Left lobe of liver (tissue), 2 donors: ENCODE results near the gene ZC2HC1B. TPM values are rescaled to one million over a fixed set of nuclear protein-coding genes. Genes with fewer than 3 reads are reported as not detected.

Experiments used
- ATAC-seq: fragments of 200-7000 bp; cut with Tn5 transposase; one replicate; pipeline ENCODE4 v1.9.1; 2020; ENCODE audit warnings: mild to moderate bottlenecking, moderate library complexity
- DNase-seq: peaks from one replicate; pipeline ENCODE4 v3.0.0-alpha.2; 2020; ENCODE audit warnings: low spot score
- total RNA-seq: library from RNA; stranded (reverse); gene quantifications from one replicate; pipeline ENCODE4 v1.2.1, GENCODE V29; 2021
- donor health status: DM: no; HTN: no; CAD: no; lungs with moderate emphysema.
- donor health status: DM: no; HTN: yes; CAD: no.

The ZC2HC1B gene
- total RNA-seq, 1 donor from 2014 or later, result not detected

DNA sequence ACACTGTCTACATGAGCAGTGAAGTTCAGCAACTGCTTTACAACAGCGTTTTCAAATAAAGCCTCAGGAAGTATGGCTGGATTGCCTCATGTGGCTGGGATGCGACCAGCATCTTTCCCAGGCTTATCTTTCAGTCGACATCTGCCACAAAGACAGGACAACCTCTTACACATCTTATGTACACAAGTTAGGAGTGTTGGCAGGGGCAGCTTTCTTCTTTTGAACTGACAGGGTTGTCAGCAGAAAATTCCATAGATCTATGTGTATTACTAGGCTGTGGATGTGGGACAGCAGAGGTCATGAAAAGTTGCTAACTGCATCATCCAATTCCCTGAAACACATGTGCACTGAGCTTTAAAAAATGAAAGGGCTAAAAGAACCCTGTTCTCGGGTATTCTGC, 95.7 kb downstream of the ZC2HC1B start:
- DNase-seq, result no peak
- no peak for ATAC-seq

DNA sequence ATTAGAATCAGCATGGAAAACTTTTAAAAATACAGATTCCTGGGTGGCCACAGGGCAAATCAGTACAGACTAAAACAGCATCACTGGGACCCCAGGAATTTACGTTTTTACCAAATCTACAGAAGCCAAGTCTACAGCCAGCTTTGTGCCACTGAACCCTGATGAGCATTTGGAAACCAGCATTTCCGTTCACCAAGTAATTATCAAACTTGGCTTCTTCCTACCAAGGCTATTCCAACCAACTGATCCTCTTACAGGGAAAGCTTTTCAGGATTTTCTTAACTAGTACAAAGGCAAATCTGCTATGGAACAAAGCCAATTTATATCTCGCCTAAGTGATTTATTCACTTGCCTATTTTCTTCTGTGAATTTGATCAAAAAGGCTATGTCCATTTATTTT, 96.8 kb downstream of the ZC2HC1B start:
- DNase-seq (no peak), ATAC-seq (no peak)

DNA sequence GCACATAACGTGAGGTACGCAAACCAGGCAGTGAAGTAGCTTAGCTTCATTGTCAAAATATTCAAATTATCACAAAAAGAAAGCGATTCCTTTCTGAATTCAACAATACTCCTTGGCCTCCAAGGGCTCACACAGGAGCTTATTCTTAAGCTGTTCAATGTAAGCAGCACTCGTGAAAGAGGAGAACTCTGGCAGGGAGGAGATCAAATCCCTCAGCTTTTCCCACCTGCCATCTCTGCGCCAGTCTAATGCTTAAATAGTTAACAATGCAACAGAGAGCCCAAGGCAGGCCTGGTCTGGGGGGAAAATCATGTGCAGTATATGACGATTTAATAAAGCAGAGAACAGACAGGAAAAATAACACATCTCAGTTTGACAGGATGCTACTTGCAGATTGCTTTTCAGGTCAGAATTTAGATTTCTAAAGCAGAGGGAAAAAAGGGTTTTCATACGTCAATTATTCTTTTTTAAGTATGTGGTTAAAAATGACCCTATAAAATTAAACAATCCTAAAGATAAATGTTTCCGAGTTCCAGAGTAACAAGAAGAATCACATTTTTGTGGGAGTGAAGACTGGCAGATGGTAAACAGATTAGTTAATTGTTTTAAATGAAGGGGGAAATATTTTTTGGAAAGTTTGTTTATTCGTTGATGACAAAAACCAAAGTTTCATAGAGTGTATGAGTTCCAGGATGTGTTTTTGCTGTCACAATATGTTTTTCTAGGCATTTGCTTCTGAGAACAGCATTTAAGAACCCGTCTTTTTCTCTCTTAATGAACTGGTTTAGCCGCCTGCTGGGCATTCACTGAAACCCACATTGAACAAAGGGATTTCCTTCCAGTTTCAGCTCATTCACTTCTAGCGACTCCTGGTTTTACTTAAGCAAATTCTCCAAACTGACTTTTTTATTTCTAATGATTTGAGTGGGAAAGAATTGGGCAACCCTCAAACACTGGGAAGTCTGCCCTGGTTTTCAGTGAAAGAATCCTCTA, 97.9 kb downstream of the ZC2HC1B start:
- no peak for ATAC-seq
- DNase-seq, result no peak

DNA sequence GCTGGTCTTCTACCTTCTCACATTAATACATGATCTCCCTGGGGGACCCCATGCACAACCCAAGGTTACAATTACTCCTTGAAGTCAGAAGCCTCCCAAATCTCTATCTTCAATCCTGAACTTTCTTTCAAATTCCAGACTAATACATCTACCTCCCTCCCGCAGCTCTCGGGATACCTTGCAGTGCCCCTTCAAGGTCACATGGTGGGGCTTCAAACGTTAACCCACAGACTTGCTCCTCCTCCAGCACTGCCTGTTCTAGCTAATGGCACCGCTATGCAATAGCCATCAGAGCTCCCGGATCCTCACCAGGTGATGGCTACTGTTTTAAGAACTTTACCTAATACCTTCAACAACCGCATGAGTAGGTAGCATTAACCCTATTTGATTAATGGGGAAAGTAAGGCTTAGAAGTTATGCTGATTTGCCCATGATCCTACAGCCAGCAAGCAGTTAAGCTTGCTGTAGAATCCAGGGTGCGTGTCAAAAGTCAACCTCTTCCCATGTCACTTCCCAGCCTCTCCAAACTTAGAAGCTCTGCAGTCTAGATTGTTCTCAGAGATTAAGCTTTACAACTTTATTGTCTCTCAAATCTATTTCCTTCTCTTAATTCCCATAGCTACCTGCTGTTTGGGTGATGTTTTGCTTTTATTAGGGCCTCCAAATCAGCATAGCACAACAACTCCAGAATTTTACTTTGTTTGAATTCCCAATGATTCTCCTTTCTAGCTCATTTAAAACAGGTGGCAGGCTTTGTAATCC, 99.1 kb downstream of the ZC2HC1B start:
- DNase-seq (no peak), ATAC-seq (no peak)

DNA sequence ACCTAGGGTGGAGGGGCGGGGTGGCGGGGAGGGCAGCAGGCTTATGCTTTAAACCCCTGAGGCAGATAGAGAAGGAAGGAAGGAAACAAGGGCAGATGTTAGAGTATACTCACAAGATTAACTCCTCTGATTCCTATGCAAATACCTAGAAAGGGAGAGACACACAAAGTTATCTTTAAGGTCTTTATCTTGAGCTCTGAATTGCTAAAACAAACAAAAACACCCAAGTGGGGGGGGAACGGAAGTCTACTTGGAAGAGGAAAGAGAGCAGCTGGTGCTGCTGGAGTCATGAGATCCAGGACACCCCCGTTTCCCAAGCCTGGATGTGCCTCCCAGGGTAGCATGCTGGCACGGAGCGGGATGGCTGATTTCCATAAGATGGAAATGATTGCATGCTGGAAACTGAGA, 100.4 kb downstream of the ZC2HC1B start:
- DNase-seq, result no peak
- ATAC-seq, result no peak

DNA sequence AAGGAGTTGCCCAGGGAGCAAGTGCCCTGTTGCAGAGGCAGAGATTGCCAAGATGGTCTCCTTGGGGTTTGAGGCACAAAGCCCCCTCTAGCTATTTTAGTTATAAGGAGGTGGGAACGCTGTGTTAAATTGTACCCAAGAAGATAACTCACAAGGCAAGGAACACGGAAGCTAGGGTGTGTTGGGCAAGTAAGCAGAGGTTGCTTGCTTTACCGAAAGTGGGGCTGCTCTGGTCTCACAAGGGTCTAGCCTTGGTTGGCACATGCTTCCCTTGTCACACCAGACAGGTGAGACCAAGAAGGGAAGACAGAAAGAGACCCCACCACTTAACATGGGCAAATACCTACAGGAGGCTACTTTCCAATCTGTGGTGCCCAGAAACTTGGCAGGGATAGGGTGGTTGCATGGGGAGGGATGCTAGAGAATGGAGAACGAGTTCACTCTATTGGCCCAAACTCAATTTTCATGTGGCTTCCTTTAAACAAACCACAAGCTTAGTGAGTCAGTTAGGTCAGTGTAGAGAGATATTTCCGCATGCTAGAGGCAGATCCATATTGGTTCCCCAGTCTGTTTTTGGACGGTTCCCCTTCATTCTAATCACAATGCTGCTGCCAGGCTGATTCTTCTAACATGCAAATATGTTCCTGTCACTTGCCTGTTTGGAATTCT, 101.4 kb downstream of the ZC2HC1B start:
- ATAC-seq (no peak), DNase-seq (no peak)

DNA sequence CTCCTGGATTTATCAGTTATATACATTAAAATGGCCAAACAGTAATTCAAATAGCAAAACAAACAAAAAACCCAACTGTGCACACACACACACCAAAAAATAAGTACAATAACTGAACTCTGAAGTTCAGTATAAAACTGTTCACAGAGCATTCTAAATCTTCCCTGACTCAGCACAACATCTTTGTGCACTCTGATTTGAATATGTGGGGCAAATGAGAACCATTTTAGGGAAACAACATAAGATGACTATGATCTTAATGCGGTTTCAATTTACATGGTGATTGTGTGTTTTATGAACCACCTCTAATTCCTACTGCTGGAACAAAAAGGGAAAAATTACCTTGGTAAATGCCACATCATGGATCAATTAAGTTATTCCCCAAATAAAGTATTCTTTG, 102.0 kb downstream of the ZC2HC1B start:
- no peak for DNase-seq
- ATAC-seq, result no peak

DNA sequence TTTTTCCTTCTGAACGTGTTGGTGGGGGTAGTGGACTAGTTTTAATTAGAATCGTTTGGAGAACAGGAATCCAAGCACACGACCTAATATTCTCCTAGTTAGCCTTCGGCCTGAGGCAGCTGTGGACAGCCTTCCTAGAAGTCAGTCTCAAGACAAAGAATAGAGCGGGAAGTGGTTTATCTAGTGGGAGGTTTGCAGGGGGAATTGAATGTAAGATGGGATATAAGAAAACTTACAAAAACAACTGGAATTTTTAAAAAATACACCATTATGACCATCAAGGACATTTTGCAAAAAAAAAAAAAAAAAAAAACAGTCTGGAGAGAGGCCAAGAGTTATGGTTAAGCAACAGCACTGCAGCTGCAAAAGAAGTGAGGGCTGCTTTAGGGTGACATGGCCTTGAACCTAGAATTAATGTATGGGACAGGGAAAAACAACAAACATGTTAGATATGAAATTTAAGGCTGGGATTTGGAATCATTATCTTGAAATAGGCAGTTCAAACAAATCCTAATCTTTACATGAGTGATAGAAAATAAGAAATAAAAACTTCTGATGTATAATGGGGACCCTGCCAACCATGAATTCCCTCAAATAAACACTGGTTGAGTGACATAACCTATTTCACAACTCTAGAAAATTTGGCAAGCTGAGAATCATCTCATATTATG, 103.6 kb downstream of the ZC2HC1B start:
- ATAC-seq (no peak), DNase-seq (no peak)

DNA sequence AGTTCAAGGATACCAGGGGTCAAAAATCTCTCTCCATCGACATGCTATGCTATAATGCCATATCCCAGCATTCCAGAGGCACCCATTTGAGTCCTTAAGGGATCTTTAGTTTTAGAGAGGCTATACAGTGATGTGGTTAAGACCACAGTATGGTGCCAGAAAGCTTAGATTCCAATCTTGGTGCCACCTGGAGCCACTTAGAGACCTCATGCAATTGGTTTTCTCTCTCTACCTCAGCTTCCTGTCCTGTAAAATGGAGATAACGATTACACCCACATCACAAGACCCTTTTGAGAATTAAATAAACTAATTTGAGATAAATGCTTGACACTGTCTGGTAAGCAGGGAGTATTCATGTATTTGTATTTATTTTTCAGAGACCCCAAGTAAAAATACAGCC, 104.8 kb downstream of the ZC2HC1B start:
- ATAC-seq (no peak), DNase-seq (no peak)

DNA sequence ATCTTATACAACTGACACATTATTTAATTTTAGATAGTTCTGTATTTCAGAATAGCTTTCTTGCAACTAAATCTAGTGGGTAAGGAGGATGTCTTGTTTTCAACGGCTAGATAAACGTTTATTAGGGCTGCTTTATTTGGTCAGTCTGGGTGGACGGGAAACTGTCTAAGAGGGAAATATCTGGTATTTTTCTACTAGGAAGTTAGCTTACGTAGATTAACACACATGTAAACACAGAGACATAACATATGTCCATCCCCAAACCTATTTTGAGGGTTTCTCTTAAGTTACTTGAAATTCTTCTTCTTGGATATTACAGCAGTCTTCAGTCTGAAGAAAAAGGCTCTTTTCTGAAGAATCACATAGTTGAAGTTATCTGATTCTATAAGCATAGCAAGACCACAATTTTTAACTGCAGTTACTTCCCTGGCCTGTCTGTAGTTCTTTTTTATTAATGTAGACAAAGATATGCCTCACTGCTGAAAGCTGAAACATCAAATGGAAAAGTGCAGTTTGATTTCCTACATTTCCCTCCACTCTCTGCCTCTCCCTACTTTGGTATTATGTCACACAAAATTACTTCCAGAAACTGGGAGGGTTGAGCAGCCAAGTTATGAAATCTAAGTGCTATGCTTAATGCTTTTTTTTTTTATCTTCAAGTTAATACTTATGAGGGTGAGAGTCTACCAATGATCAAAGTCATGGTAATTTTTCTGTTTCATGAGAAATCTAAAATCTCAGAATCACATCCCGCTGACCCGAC, 106.4 kb downstream of the ZC2HC1B start:
- DNase-seq (no peak), ATAC-seq (no peak)

DNA sequence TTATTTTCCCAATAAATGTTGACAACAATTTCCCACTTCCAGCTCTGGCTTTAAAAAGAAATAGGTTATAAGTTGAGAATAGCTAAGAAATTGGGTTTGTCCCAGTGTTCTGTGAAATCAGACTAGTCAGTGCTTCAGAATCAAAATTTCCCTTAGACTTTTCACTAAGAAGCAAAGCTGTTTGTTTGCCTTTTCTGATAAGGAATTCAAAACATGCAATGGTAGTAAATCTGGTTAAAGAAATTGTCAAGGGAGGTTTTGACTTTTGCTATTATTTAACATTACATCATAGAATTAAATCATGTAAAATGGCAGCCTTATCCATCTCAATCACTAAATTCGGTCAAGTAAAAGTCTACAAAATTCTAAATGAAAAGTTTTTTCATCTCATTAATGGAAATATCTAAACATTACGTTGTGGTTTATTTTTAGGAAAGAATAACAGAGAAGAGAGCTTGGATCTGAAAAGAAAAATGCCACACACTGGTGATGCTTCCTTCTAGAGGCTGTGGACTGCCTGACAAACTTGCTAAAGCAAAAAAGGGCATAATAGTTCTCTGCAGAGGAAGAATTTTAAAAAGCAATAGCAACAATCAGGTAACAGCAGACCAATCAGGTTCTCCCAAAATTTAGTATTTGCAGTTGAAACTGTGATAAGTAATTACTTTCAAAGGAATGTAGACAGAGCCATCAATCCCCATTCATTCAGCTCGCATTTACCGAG, 107.4 kb downstream of the ZC2HC1B start:
- ATAC-seq, result no peak

DNA sequence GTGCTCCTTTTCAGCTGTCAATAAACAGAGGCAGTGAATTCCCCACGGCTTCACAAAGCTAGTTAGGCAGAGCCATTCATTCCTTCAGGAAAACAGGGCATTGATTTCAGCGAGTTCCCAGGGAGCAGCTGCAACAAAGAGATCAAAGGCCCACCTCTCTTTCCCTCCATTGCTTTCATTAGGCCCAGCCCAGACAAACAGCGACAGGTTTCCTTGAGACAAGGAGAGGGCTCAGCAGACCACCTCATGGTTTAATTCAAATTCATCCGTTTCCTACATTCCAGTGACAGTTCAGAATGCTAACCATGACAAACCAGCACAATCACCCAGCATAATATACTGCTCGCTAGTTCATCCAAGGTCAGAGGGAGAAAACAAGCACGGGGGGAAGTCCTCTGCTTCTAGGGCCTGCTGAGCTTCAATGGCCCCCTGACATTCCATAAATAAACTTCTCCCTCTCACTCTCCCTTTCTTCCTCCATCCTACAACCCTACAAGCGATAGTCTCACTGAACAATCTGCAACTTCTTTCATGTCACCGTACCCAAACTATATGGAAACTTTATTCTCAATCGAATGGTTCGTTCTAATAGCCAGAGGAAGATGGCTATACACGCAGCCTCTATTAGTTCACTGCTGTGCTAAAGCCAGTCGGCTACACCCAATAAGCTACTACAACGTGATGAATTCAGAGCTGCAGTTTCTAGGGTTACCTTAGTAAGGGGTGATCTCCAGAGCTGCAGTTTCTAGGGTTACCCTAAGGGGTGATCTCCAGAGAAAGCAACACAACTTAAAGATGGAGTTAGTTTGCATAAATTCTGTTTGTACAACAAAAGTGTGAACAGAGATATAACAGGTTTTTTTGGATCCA, 109.1 kb downstream of the ZC2HC1B start:
- DNase-seq, result no peak

More for the DNA sequence above, 107.4 kb downstream of the ZC2HC1B start:
- no peak for DNase-seq

DNA sequence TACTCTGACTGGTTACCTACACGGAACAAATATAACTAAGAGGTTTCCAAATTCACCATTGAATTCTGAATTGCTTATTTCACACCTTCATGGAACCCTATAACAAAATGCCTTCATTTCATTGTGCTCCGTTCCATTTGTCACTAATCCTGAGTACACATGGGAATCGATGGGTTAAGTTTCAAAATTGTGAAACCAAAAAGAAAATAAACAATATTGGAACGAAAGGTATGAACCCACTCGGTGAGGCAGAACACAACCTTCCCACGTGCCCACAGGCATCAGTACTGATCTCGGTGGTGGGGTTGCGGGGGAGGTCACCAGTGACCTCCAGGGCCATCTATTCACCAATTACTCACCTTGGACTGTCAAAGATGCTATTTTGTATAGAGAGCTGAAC, 109.8 kb downstream of the ZC2HC1B start:
- DNase-seq (no peak), ATAC-seq (no peak)

More for the DNA sequence above, 109.1 kb downstream of the ZC2HC1B start:
- no peak for ATAC-seq

DNA sequence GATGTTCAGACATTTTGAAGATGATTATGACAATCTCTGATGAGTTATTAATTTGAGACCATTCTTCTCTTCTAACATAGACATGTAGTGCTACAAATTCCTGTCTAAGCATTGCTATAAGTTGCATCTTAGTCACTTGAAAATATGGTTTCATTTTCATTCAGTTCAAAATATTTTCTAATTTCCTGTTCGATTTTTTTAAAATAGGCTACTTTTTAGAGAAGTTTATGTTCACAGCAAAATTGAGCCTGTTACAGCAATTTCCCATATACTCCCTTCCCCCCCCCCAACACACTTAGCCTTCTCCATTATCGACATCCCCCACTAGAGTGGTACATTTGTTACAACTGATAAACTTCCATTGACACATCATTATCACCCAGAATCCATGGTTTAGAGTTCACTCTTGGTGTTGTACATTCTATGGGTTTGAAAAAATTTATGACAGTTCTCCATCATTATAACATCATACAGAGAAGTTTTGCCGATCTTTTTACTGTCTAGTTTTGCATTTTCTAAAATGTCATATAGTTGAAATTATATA, 112.6 kb downstream of the ZC2HC1B start:
- DNase-seq (no peak), ATAC-seq (no peak)

DNA sequence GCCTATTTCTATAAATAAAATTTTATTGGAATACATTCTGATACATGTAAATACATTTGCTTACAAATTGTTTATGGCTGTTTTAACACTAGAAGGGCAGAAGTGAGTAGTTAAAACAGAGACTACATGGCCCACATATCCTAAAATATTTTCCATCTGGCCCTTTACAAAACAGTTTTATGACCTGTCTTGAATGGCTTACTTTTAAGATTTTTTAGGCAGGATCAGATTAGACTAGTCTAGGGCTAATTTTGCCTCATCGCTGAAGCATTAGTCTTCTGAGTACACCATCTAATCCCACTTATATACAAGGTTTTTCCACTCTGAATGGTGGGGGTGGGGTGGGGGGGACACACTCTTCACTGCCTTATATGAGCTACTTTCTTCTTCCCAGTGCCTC, 116.6 kb downstream of the ZC2HC1B start:
- ATAC-seq, result no peak

DNA sequence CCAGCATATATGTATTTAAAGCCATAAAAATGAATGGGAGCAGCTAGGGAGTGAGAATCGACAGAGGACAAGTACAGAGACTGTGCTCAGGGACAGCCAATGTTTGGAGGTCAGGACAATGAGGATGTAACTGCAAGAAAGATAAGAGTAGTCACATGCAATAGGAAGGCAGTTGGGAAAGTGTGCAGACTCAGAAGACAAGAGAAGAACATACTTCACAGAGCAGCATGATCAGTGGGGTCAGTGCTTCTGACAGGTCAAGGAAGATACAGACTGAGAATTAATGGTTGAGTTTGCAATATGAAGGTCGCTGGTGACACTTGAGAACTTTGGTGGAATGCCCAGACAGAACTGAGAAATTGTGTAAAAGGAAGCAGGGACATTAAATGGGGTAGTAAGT, 118.7 kb downstream of the ZC2HC1B start:
- ATAC-seq (no peak), DNase-seq (no peak)

More for the DNA sequence above, 116.6 kb downstream of the ZC2HC1B start:
- DNase-seq, result no peak

DNA sequence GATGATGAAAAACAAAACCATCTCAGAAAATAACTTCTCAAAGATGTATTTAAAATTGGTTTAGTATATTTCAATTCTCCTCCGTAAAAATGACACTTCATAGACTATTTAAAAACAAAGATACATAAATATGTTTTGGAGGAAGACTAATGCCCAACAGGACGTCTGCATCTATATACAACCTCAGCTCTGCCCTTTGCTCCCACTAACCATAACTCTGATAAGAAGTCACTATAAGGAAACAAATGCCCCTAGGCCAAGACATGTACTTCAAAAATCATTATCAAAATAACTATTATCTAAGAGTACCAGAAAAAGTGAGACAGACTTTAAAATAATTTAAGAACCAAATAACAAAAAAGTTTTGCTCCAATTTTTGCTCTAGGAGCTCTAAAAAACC, 120.4 kb downstream of the ZC2HC1B start:
- ATAC-seq, result no peak
- DNase-seq, result no peak

DNA sequence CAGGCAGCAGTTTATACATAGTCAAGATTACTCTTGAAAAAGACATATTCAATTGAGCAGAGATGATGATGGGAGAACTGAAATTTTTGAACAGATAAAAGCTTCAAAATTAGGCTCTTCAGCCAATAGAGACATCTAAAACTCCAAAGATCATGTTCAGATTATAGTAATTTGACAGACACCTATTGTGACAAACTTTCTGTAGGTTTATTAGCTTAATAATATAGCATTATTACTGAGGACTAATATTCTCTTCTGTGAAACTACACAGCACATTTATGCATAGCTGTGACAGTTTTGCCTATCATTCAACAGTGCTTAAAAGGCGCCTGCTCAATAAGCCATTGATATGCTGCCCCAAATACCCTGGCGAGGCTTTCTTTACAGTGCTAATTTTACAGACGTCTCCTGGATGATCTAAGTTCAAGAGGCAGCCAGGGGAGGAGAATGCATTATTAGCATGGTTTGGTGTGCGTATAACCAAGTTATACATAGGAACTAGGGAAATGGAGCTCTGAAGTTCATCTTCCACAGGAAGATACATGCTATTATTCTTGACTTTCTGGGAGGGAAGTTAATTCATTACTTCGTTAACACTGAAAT, 122.3 kb downstream of the ZC2HC1B start:
- ATAC-seq (no peak), DNase-seq (no peak)
